GM21447 (cell line): ENCODE data around the gene FOXJ1.
"Not testable (repeated sequence)": the region's sequence is repeated elsewhere in the genome, so short reads cannot be mapped to it uniquely, and the experiment has no call there.

Experiments used
- ATAC-seq: cut with Tn5 transposase; IDR thresholded peaks from one replicate; pipeline ENCODE4 v1.9.1; 2021; ENCODE audit not compliant: unreplicated experiment

The FOXJ1 gene

GRCh38 chr17:76141212-76142038 is at the start of gene FOXJ1:
FOXJ1 (minus strand) TSS chr17:76141245; CDS start chr17:76140395, 850 bp downstream.
- peak; percentile 64 for ATAC-seq

GRCh38 chr17:76189741-76190140 is 48.7 kb upstream of the FOXJ1 start:
- ATAC-seq: no peak

- ATAC-seq: no peak
These were observed 48.2 kb upstream of the FOXJ1 start for GRCh38 chr17:76189247-76189646.

- no peak for ATAC-seq
These were observed 47.4 kb upstream of the FOXJ1 start for GRCh38 chr17:76188213-76189016.

- not testable (repeated sequence) for ATAC-seq
These were observed 45.7 kb upstream of the FOXJ1 start for GRCh38 chr17:76186774-76187173.

GRCh38 chr17:76184290-76184689 is 43.2 kb upstream of the FOXJ1 start:
- ATAC-seq: no peak

GRCh38 chr17:76182016-76182764 is 41.1 kb upstream of the FOXJ1 start:
- no peak for ATAC-seq

- ATAC-seq: no peak
These were observed 38.7 kb upstream of the FOXJ1 start for GRCh38 chr17:76179496-76180467.

GRCh38 chr17:76178124-76178523 is 37.1 kb upstream of the FOXJ1 start:
- ATAC-seq: no peak

- ATAC-seq: no peak
These were observed 35.9 kb upstream of the FOXJ1 start for GRCh38 chr17:76176701-76177574.

- no peak for ATAC-seq
These were observed 33.0 kb upstream of the FOXJ1 start for GRCh38 chr17:76174037-76174436.

- ATAC-seq: no peak
These were observed 32.4 kb upstream of the FOXJ1 start for GRCh38 chr17:76173474-76173873.

GRCh38 chr17:76171706-76172105 is 30.7 kb upstream of the FOXJ1 start:
- ATAC-seq: no peak

GRCh38 chr17:76170114-76170513 is 29.1 kb upstream of the FOXJ1 start:
- no peak for ATAC-seq

- ATAC-seq: no peak
These were observed 25.9 kb upstream of the FOXJ1 start for GRCh38 chr17:76166906-76167305.

GRCh38 chr17:76166168-76166567 is 25.1 kb upstream of the FOXJ1 start:
- ATAC-seq: no peak

- no peak for ATAC-seq
These were observed 23.3 kb upstream of the FOXJ1 start for GRCh38 chr17:76164331-76164730.

GRCh38 chr17:76163919-76164318 is 22.9 kb upstream of the FOXJ1 start:
- ATAC-seq: no peak

GRCh38 chr17:76161619-76162266 is 20.7 kb upstream of the FOXJ1 start:
- ATAC-seq: no peak
